Activated CD4-positive, alpha-beta T cell treated with anti-CD3 and anti-CD28 coated beads for 48 hours (primary cell): Measurements from ENCODE around the gene TMEM53.

Experiments
- DNase-seq: peaks from one replicate; pipeline ENCODE4 v3.0.0-alpha.2; 2020

The TMEM53 gene

GRCh38 chr1:44645476-44646244 is 28.6 kb downstream of the TMEM53 start:
- DNase-seq = no peak

- DNase-seq = no peak
These were observed 29.5 kb downstream of the TMEM53 start for GRCh38 chr1:44644806-44645205.

GRCh38 chr1:44643721-44644334 is 30.5 kb downstream of the TMEM53 start:
- no peak for DNase-seq

DNA sequence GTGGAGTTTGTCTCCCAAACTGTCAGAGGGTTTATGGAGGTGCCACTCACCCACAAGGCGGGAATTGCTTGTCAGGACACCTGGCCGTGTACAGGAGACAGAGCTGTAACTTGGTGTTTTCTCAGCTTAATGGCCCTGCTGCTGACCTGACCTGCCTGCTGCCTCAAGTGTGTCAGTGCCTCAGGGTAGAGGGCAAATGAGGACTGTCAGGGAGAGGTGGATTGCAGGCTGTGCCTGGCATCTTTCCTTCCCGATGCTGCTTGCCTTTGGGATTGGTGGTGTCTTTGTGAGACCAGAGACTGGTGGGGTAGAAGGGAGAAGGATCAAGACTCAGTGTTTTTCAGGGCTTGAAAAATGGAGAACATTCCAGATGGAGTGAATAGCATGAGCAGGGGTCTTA is 31.4 kb downstream of the TMEM53 start:
- no peak for DNase-seq

DNA sequence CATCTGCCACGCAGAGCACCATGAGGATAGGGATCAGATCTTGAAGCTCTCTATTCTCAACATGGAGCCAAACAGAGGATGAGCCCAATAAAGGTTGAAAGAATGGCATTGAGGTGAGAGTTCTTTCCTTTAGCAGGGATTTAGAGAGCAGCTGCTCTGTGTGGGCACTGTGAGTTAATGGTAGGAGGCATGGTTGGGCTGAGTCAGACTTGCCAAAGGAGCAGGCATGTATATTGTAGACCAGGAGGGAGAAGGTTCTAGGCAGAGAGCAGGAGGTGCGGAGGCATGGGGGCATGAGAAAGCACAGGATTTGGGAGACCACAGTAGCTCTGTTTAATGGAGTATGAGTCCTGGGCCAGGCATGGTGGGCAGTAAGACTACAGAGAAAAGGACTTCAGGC is 32.0 kb downstream of the TMEM53 start:
- no peak for DNase-seq

- DNase-seq = no peak
These were observed 32.9 kb downstream of the TMEM53 start for GRCh38 chr1:44641126-44642102.

GRCh38 chr1:44640200-44640853 is 34.0 kb downstream of the TMEM53 start:
- no peak for DNase-seq

DNA sequence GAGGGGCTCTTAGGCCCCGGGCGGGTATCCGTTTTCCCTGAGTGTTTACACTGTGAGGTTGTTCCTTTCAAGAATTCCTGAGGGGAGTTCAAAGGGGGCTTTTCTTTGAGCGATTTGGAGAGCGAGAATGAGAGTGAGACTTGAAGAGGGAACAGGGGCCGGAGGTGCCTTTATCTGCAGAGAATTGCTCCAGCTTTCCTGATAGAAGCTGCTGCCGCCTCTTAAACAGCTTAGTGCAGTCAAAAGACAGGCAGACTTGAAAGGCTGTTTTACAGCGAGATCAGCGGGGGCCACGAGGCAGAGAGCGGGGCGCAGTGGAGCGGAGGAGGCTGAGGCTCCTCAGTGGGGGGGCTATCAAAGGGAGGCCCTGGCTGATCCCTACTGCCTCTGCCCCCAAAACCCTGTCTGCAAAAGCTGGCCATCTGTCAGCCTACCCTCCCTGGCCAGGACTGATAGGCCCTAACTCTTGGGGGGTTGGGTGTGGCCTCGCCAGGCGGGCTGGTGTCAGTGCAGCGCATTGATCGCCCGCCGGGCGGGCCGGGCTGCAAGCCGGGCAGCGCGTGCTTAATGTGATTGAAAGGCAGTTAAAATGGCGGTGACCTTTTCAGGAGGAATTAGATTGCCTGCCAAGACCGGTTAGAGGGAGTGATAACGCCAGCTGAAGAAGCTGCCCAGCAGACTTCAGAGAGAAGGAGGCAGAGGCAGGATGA is 36.4 kb downstream of the TMEM53 start:
- no peak for DNase-seq

GRCh38 chr1:44636688-44637598 is 37.3 kb downstream of the TMEM53 start:
- DNase-seq = no peak

DNA sequence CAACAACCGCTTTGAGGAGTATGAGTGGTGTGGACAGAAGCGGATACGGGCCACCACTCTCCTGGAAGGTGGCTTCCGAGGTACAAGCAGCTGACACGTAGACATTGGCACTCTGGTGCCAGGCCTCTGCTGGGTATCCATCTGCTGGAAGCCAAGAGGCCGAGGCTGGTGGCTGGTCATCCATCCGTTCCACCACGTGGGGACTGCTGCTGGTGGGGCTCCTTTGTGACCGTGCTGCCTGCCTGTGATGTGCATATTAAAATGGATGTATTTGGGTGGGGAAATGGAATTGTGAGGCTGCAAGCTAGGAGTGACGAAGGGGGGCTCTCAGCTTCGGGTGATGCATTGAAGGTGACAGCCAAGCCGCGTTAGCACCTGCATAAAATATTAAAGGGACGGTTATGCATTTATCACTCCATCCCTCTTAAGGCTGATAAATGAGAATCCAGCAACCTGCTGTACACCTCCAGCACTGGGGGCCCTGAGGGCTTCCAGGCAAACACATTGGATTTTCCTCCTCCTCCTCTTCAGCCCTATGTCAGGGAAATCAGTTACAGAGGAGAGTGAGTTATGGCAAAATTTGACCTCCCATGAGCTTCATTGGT is 38.1 kb downstream of the TMEM53 start:
- no peak for DNase-seq

GRCh38 chr1:44635439-44635838 is 38.8 kb downstream of the TMEM53 start:
- DNase-seq = no peak

DNA sequence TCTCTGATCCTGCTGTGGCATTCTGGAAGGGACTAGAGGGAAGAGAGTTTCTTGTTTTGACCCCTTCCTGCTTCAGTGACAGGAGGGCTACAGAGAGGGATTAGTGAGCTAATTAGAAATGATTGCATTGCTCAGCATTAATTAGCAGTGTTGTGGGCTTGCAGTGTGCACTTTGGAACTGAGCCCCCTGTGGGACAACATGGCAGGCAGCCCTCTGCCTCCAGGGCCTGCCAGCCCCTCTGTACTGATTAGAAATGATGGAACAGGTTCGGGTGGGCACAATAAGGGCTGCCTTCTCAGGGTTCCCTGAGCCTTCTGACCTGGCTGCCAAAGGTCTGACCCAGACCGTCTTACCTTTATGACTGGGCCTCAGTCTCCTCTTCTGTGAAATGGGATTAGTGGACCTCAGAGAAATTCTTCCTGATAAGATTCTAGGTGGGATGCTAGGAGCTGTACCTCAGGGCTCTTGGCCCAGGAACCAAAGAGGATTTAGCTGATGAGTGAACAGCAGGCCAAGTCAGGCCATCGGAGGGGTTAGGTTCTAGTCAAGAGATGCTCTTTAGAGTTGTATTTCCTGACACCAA is 39.6 kb downstream of the TMEM53 start:
- DNase-seq = no peak

- peak; percentile 12 for DNase-seq
These were observed 41.7 kb downstream of the TMEM53 start for GRCh38 chr1:44632598-44632997.

DNA sequence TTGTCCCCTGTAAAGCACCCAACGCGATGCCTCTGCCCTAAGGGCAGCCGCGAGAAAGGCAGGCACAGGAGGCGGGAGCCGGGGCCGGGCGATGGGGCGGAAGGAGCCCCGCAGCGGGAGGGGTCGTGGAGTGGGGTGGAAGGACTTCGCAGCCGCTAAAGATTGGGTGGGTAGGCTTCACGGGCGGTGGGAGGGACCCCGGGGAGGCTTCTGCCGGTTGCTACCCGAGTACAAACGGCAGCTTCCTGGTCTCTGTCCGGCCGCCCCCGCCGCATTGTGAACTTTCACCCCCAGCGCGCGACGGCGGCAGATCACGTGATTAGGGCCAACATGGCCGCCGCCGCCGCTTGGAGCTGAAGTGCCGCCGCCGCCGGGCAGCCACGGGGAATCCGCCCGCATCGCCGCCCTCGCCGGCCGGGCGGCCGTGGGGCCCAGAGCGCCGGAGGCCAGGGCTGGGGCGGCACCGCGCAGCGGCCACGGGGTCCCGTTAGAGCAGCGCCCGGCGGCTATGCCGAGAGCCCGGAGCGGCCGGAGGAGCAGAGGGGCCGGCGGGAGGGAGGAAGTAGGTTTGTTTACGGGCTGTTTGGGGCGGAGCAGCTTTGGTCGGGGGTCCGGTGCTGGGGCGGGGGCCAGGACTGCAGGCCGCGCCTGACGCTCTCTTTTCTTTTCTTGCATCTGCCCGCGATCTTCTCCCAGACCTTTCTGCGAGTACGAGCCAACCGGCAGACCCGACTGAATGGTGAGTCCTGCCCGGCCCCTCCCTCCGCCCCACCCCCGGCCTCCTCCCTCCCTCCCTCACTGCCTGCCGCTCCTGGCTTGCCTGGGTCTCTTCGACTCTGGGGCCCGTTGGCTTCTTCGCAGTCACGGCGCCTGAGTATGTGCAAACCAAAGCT is 42.4 kb downstream of the TMEM53 start:
- DNase-seq = peak; percentile 95

DNA sequence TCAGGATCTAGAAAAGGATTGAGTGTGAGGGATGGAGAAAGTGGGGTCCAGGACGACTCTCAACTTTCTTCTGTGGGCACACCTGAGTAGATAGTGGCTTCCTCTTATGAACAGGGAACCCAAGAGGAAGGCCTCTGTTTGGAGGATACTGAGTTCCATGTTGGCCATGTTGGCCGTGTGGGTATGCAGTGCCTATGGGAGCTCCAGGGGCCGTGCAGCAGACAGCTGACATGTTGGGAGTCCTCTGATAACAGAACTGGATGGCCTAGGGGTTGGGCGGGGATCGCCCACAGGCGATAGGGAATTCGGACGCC is 43.0 kb downstream of the TMEM53 start:
- no peak for DNase-seq

DNA sequence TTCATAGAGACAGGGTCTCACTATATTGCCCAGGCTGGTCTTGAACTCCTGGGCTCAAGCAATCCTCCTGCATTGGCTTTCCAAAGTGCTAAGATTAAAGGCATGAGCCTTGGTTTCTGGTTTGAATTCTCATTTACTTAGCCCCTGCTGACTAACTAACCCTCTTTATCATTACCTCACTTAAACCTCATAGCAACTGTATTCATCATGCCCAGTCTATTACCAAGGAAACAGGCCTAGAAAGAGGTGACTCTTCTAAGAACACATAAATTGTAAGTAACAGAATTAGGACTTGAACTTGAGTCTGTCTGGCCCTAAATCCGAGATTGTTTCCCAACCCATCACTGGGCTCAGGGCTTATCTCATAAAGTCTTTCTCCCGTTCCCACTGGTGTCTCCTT is 44.2 kb downstream of the TMEM53 start:
- no peak for DNase-seq

DNA sequence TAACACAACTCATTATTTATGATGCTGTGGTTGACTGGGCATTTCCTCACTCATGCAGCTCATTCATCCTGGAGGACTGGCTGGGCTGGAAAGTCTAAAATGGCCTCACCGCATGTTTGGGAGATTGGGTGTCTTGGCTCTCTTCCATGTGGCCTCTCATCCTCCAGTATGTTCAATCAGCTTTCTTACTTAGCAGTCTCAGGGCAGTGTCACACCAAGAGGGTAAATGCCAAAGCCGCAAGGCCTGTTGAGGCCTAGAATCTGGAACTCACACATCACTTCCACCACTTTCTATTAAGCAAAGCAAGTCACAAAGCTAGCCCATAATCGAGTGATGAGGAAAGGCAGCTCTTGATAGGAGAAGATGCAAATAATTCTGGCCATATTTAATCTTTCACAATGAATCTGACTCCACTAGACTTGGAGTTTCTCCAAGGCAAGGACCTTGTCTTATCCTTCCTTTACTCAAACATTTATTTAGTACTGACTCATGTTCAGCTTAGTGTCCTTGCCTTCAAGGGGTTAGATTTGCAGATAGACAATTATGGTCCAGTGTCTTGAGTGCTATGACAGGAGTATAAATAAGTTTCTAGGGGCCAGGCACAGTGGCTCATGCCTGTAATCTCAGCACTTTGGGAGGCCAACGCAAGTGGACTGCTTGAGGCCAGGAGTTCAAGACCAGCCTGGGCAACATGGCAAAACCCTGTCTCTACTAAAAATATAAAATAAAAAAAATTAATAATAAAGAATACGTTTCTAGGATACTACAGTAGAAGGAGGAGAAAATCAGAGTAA is 45.1 kb downstream of the TMEM53 start:
- DNase-seq = no peak

DNA sequence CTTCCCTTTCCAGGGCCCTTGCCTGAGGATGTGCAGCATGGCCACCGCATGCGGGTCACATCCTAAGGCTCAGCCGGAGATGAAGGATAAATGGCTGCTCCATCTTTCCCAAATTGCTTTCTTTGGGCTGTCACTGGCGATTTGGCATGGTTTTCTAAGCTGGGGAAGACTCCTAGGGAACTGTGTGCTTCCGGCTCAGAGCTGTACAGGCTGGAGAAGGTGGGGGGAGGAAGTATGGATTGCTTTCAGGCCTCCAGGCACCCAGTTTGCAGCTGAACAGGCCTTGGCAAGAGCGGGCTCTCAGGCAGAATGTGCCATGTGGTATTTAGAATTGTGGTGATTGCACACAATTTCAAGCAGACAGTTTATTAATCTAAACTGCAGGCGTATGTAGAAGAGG is 48.9 kb downstream of the TMEM53 start:
- DNase-seq = no peak
